GM21447 (cell line): Measurements from ENCODE around the gene ETS1.

Experiments used
- ATAC-seq: cut with Tn5 transposase; IDR thresholded peaks from one replicate; pipeline ENCODE4 v1.9.1; 2021; ENCODE audit not compliant: unreplicated experiment

Gene ETS1

GRCh38 chr11:128520206-128520887, 67.0 kb downstream of the ETS1 start:
- no peak for ATAC-seq

GRCh38 chr11:128519338-128519737, 68.0 kb downstream of the ETS1 start:
- ATAC-seq = peak; percentile 27

GRCh38 chr11:128518493-128519207, 68.7 kb downstream of the ETS1 start:
- no peak for ATAC-seq

GRCh38 chr11:128517451-128518230, 69.7 kb downstream of the ETS1 start:
- ATAC-seq = no peak

GRCh38 chr11:128516886-128517285, 70.5 kb downstream of the ETS1 start:
- ATAC-seq = no peak

GRCh38 chr11:128515826-128516778, 71.3 kb downstream of the ETS1 start:
- ATAC-seq = no peak

GRCh38 chr11:128515086-128515485, 72.3 kb downstream of the ETS1 start:
- no peak for ATAC-seq

- no peak for ATAC-seq
Observed at GRCh38 chr11:128513915-128514681, 73.3 kb downstream of the ETS1 start.

- ATAC-seq = no peak
Observed at GRCh38 chr11:128512474-128512996, 74.8 kb downstream of the ETS1 start.

- ATAC-seq = no peak
Observed at GRCh38 chr11:128511712-128512111, 75.6 kb downstream of the ETS1 start.

- ATAC-seq = no peak
Observed at GRCh38 chr11:128509621-128510389, 77.6 kb downstream of the ETS1 start.

GRCh38 chr11:128508770-128509510, 78.4 kb downstream of the ETS1 start:
- no peak for ATAC-seq

GRCh38 chr11:128507936-128508335, 79.4 kb downstream of the ETS1 start:
- ATAC-seq = no peak

- ATAC-seq = no peak
Observed at GRCh38 chr11:128506999-128507611, 80.3 kb downstream of the ETS1 start.

GRCh38 chr11:128506356-128506755, 81.0 kb downstream of the ETS1 start:
- ATAC-seq = no peak

GRCh38 chr11:128505449-128506065, 81.8 kb downstream of the ETS1 start:
- no peak for ATAC-seq

- no peak for ATAC-seq
Observed at GRCh38 chr11:128504486-128504885, 82.9 kb downstream of the ETS1 start.
